Vagina (tissue), 2 donors: Measurements from ENCODE around the gene CHST7.

ENCODE experiments used
- POLR2A ChIP-seq, 2 donors: fragments of 450-650 bp; IDR thresholded peaks; one replicate each; pipeline ENCODE4 v1.6.1; 2017; ENCODE audit warnings: antibody characterized with exemption in 2 of 2, mild to moderate bottlenecking in 2 of 2, moderate library complexity in 2 of 2
- POLR2AphosphoS5 ChIP-seq, 2 donors: sonication (generic); formaldehyde crosslinking; IDR thresholded peaks; one replicate each; pipeline ENCODE4 v1.9.0; 2017; ENCODE audit warnings: antibody characterized with exemption in 2 of 2, mild to moderate bottlenecking in 2 of 2, low read depth in 1 of 2; ENCODE audit not compliant: insufficient read depth in 1 of 2
- TF ChIP-seq, protein P1 (sequence below), 3 experiments: fragments of 450-650 bp in 2 of 3; fragments of 200-600 bp in 1 of 3; sonication (generic) in 1 of 3; IDR thresholded peaks; one replicate each; pipeline ENCODE4 v1.5.1; 2017 to 2019; ENCODE audit warnings: antibody characterized with exemption in 3 of 3, mild to moderate bottlenecking in 2 of 3, moderate library complexity in 2 of 3

DNA sequence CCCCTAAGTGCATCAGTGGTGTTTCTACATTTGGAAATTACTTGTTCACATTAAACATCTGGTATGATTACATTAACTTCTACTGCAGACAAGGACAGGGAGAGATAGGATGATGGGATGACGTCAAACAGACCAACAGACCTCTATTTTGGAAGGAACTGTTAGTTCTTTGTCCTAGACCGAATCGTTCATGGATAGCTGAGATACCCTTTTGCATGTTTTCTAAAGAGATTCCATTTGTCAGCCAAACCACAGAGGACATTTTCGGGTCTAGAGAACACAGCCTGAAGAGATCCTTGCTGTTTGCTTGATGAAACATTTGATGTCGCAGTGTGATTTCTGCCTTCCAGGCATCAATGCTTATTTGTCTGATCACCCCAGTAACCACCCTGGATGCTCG is 27.7 kb downstream of the CHST7 start:
- TF ChIP-seq POLR2AphosphoS5 (IDR thresholded peaks at IDR 0.05; ENCODE audit: insufficient read depth in 1 of 2, low read depth in 1 of 2): no peak
- no peak for TF ChIP-seq POLR2A (IDR thresholded peaks at IDR 0.05)
- TF ChIP-seq, protein P1, sequence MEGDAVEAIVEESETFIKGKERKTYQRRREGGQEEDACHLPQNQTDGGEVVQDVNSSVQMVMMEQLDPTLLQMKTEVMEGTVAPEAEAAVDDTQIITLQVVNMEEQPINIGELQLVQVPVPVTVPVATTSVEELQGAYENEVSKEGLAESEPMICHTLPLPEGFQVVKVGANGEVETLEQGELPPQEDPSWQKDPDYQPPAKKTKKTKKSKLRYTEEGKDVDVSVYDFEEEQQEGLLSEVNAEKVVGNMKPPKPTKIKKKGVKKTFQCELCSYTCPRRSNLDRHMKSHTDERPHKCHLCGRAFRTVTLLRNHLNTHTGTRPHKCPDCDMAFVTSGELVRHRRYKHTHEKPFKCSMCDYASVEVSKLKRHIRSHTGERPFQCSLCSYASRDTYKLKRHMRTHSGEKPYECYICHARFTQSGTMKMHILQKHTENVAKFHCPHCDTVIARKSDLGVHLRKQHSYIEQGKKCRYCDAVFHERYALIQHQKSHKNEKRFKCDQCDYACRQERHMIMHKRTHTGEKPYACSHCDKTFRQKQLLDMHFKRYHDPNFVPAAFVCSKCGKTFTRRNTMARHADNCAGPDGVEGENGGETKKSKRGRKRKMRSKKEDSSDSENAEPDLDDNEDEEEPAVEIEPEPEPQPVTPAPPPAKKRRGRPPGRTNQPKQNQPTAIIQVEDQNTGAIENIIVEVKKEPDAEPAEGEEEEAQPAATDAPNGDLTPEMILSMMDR (IDR thresholded peaks at IDR 0.05): no peak
